Left lung (tissue), 10 donors: ENCODE measurements around the gene NUDT8. TPM values are rescaled to one million over a fixed set of nuclear protein-coding genes. Genes with fewer than 3 reads are reported as not detected.

ENCODE experiments used
- ATAC-seq: fragments of 200-7000 bp; cut with Tn5 transposase; one replicate; pipeline ENCODE4 v1.9.1; 2020; ENCODE audit warnings: moderate library complexity
- DNase-seq, 4 donors: peaks; one replicate each; pipeline ENCODE4 v3.0.0-alpha.2; 2013 to 2020
- H3K27ac ChIP-seq, 2 donors: fragments of 200-600 bp; sonication (generic) in 1 of 2; one replicate each; pipeline versions ENCODE4 v1.5.0 to v1.8.0; 2020 to 2021
- H3K27me3 ChIP-seq, 2 donors: fragments of 200-600 bp; sonication (generic) in 1 of 2; one replicate each; pipeline versions ENCODE4 v1.5.0 to v1.8.0; 2020 to 2021
- H3K36me3 ChIP-seq, 2 donors: fragments of 200-600 bp; sonication (generic) in 1 of 2; one replicate each; pipeline versions ENCODE4 v1.5.0 to v1.8.0; 2020 to 2021
- H3K4me1 ChIP-seq, 2 donors: fragments of 200-600 bp; one replicate each; pipeline ENCODE4 v1.8.0; 2021
- H3K4me3 ChIP-seq, 2 donors: fragments of 200-600 bp; sonication (generic) in 1 of 2; one replicate each; pipeline versions ENCODE4 v1.5.0 to v1.8.0; 2020 to 2021; ENCODE audit warnings: mild to moderate bottlenecking in 1 of 2
- H3K9me3 ChIP-seq, 2 donors: fragments of 200-600 bp; sonication (generic) in 1 of 2; one replicate each; pipeline versions ENCODE4 v1.5.0 to v1.8.0; 2020 to 2021
- CTCF ChIP-seq, 2 donors: fragments of 200-600 bp; sonication (generic) in 1 of 2; IDR thresholded peaks; one replicate each; pipeline versions ENCODE4 v1.5.0 to v1.8.0; 2021; ENCODE audit warnings: antibody characterized with exemption in 2 of 2
- intact Hi-C, 2 donors: fragments of 100-400 bp; cut with DNase I; formaldehyde crosslinking; loops; one replicate each; pipeline versions ENCODE4 v1.11.2 to v1.14.2; 2022
- polyA plus RNA-seq, 6 donors: library from polyadenylated mRNA; unstranded; fragments of 120-200 nt; gene quantifications; one replicate each; pipeline ENCODE4 v1.2.1, GENCODE V29; 2013; ENCODE audit not compliant: insufficient read length in 6 of 6
- total RNA-seq, 2 donors: library from RNA; stranded (reverse); fragmentation: NEBNext Ultra II Directional; extraction: Animal tissue kit (Norgen Biotek cat#: 25700); gene quantifications; one replicate each; pipeline ENCODE4 v1.2.1, GENCODE V29; 2021
- donor health status: DM: no; HTN: yes; CAD: no.
- donor health status: DM: no; HTN: no; CAD: no.

The NUDT8 gene
- total and polyA plus RNA-seq, 8 donors: 3.8 to 18.1 (median 5.6) TPM

GRCh38 chr11:67611165-67611564, 18.6 kb downstream of the NUDT8 start:
- Histone ChIP-seq H3K27ac (no peak overlapping the region), H3K4me3 (no peak overlapping the region), H3K9me3 (no peaks in the 10 kb centered on the region), H3K4me1 (peaks cover 13 to 30% of the 10 kb centered on the region in 2 donors), H3K27me3 (peaks cover 0 to 22% of the 10 kb centered on the region in 2 donors), H3K36me3 (peaks cover 0 to 50% of the 10 kb centered on the region in 2 donors)
- no peak for ATAC-seq
- no peak for DNase-seq
- intact Hi-C loops: no loop called here
- TF ChIP-seq CTCF (IDR thresholded peaks at IDR 0.05): no peak

DNA sequence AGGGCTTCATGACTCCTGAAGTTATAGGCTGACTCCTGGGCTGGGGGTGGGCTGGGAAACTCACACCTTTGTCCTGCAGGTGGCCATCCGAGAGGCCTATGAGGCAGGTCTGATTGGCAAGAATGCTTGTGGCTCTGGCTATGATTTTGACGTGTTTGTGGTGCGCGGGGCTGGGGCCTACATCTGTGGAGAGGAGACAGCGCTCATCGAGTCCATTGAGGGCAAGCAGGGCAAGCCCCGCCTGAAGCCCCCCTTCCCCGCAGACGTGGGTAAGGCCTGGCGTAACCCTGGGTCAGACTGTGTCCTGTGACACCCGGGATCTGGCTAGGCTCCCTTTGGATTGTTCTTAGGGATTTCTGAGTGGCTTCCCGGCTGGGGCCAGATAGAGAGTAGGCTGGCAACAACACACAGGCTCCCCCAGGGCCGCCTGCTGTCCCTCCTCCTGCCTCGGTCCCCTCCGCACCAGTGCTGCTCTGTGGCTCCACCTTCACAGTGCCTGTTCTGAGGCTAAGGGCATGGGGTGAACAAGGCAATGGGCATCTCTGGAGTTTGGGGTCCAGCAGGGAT, 19.4 kb downstream of the NUDT8 start:
- TF ChIP-seq CTCF (IDR thresholded peaks at IDR 0.05): no peak
- no peak overlapping the region for H3K4me3 ChIP-seq
- intact Hi-C loops: no loop called here

DNA sequence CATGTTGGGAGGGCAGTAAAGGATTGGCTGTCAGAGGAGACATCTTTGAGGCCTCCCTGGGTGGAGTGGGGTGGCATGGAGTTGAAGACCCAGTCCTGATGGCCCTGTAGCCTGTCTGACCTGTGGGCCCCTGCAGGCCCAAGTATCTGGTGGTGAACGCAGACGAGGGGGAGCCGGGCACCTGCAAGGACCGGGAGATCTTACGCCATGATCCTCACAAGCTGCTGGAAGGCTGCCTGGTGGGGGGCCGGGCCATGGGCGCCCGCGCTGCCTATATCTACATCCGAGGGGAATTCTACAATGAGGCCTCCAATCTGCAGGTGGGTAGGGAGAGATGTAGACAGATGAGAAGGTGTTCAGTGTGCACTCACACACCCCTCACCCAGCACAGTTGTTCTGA, 20.4 kb downstream of the NUDT8 start:
- ATAC-seq: no peak
- DNase-seq: no peak

More for the DNA sequence above, 19.4 kb downstream of the NUDT8 start:
- Histone ChIP-seq H3K36me3 (peaks cover 0 to 50% of the 10 kb centered on the region in 2 donors), H3K4me1 (peaks cover 17 to 38% of the 10 kb centered on the region in 2 donors), H3K27ac (no peak overlapping the region), H3K27me3 (peaks cover 0 to 14% of the 10 kb centered on the region in 2 donors), H3K9me3 (no peaks in the 10 kb centered on the region)
- DNase-seq: no peak
- no peak for ATAC-seq

GRCh38 chr11:67608486-67608885, 21.3 kb downstream of the NUDT8 start:
- Histone ChIP-seq H3K9me3 (no peaks in the 10 kb centered on the region), H3K36me3 (peaks cover 0 to 50% of the 10 kb centered on the region in 2 donors), H3K4me3 (no peak overlapping the region), H3K27me3 (no peaks in the 10 kb centered on the region), H3K27ac (no peak overlapping the region), H3K4me1 (peaks cover 13 to 26% of the 10 kb centered on the region in 2 donors)
- DNase-seq: no peak
- TF ChIP-seq CTCF (IDR thresholded peaks at IDR 0.05): no peak
- ATAC-seq: no peak
- intact Hi-C loops: no loop called here

More for the DNA sequence above, 20.4 kb downstream of the NUDT8 start:
- Histone ChIP-seq H3K36me3 (peaks cover 0 to 50% of the 10 kb centered on the region in 2 donors), H3K27me3 (peaks cover 0 to 4% of the 10 kb centered on the region in 2 donors), H3K4me1 (peaks cover 15 to 34% of the 10 kb centered on the region in 2 donors), H3K9me3 (no peaks in the 10 kb centered on the region), H3K27ac (no peak overlapping the region), H3K4me3 (no peak overlapping the region)
- intact Hi-C loops: no loop called here
- TF ChIP-seq CTCF (IDR thresholded peaks at IDR 0.05): no peak

GRCh38 chr11:67607507-67607906, 22.2 kb downstream of the NUDT8 start:
- Histone ChIP-seq H3K27me3 (no peaks in the 10 kb centered on the region), H3K27ac (no peak overlapping the region), H3K4me1 (peaks cover 13 to 23% of the 10 kb centered on the region in 2 donors), H3K4me3 (peak overlapping the region; percentile 89 to 98), H3K9me3 (no peaks in the 10 kb centered on the region), H3K36me3 (peaks cover 0 to 42% of the 10 kb centered on the region in 2 donors)
- TF ChIP-seq CTCF (IDR thresholded peaks at IDR 0.05): no peak
- intact Hi-C loops: no loop called here
- DNase-seq (no peak), ATAC-seq (no peak)
